ENCODE results near the gene CRX. TPM values are rescaled to one million over a fixed set of nuclear protein-coding genes. Genes with fewer than 3 reads are reported as not detected.
"Not testable (repeated sequence)": the region's sequence is repeated elsewhere in the genome, so short reads cannot be mapped to it uniquely, and the experiment has no call there.

CRX gene
- total RNA-seq, 1 experiment from 2014 or later: not detected

DNA sequence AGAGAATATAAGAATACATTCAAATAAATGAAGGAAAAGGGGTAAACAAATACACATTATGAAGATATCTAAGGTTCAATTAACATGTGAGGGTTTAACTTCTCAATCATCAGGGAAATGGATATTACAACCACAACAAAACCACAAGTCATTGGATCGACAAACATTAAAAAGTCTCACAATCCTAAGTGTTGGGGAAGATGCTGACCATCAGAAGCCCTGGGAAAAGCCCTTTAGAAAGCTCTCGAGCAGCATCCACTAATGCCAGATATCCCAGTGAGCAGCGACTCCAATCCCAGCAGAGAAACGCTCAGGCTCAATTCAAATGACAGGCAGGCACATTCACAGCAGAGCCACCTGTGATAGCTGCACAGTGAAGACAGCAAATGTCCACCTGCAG lies 20.5 kb upstream of the CRX start:
- intact Hi-C loops (cut with micrococcal nuclease): no loop called here
- Mint-ChIP-seq H3K27ac (ENCODE audit: low read depth, unreplicated experiment) (peak overlapping the region; percentile 54), H3K4me3 (ENCODE audit: unreplicated experiment) (no peak overlapping the region), H3K9me3 (ENCODE audit: unreplicated experiment) (no peaks in the 10 kb centered on the region), H3K36me3 (ENCODE audit: insufficient read depth, unreplicated experiment) (peaks cover 4% of the 10 kb centered on the region), H3K4me1 (ENCODE audit: insufficient read depth, unreplicated experiment) (no peaks in the 10 kb centered on the region), H3K27me3 (ENCODE audit: insufficient read depth, unreplicated experiment) (no peaks in the 10 kb centered on the region)
- ChIA-PET CTCF (interaction anchor here (0.6 to 1.0 kb wide), 2 partner anchors 11 to 36 kb away, joined by 3 read pairs; no protein-coding TSS in a partner anchor), POLR2A (no interaction called here)
- no peak for TF ChIP-seq CTCF (IDR thresholded peaks at IDR 0.05; ENCODE audit: unreplicated experiment)
- DNase-seq (ENCODE audit: unreplicated experiment): no peak
- BruUV-seq (replicated peaks): no TSS peak

- Mint-ChIP-seq H3K27me3 (ENCODE audit: insufficient read depth, unreplicated experiment) (no peaks in the 10 kb centered on the region), H3K4me1 (ENCODE audit: insufficient read depth, unreplicated experiment) (no peaks in the 10 kb centered on the region), H3K27ac (ENCODE audit: low read depth, unreplicated experiment) (no peak overlapping the region), H3K4me3 (ENCODE audit: unreplicated experiment) (no peak overlapping the region), H3K36me3 (ENCODE audit: insufficient read depth, unreplicated experiment) (peaks cover 4% of the 10 kb centered on the region), H3K9me3 (ENCODE audit: unreplicated experiment) (no peaks in the 10 kb centered on the region)
- no peak for TF ChIP-seq CTCF (IDR thresholded peaks at IDR 0.05; ENCODE audit: unreplicated experiment)
- intact Hi-C loops (cut with micrococcal nuclease): no loop called here
- POLR2A ChIA-PET: no interaction called here
- CTCF ChIA-PET: no interaction called here
- DNase-seq (ENCODE audit: unreplicated experiment): no peak
- no TSS peak for BruUV-seq (replicated peaks)
Observed at GRCh38 chr19:47802521-47803043, 19.2 kb upstream of the CRX start.

GRCh38 chr19:47803148-47803547 lies 18.6 kb upstream of the CRX start:
- H3K36me3 Mint-ChIP-seq (ENCODE audit: insufficient read depth, unreplicated experiment); H3K27me3 Mint-ChIP-seq (ENCODE audit: insufficient read depth, unreplicated experiment); intact Hi-C loops (cut with micrococcal nuclease); POLR2A ChIA-PET; CTCF ChIA-PET; H3K27ac Mint-ChIP-seq (ENCODE audit: low read depth, unreplicated experiment); H3K4me3 Mint-ChIP-seq (ENCODE audit: unreplicated experiment); H3K4me1 Mint-ChIP-seq (ENCODE audit: insufficient read depth, unreplicated experiment); H3K9me3 Mint-ChIP-seq (ENCODE audit: unreplicated experiment); DNase-seq (ENCODE audit: unreplicated experiment); BruUV-seq (replicated peaks): not testable (repeated sequence)

DNA sequence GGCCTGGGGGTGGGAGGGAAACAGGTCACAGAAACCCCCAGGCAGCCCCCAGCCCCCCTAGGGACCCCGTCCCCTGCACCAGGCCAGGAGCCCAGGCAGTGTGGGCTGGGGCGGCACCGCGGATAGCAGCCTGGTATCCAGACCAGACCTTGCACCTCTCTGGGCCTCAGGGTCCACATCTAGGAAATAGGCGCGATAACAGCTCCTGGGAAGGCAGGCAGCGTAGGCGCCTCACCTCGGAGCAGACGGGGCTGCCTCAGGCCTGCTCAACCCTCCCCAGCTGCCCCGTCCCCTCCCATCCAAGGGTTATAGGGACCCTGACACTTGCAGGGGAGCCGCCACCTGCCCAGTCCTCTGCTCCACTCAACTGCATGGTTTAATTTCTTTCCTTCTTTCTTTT lies 18.1 kb upstream of the CRX start:
- CTCF ChIA-PET; H3K27me3 Mint-ChIP-seq (ENCODE audit: insufficient read depth, unreplicated experiment); H3K27ac Mint-ChIP-seq (ENCODE audit: low read depth, unreplicated experiment); H3K36me3 Mint-ChIP-seq (ENCODE audit: insufficient read depth, unreplicated experiment); DNase-seq (ENCODE audit: unreplicated experiment); H3K4me3 Mint-ChIP-seq (ENCODE audit: unreplicated experiment); intact Hi-C loops (cut with micrococcal nuclease); H3K9me3 Mint-ChIP-seq (ENCODE audit: unreplicated experiment); BruUV-seq (replicated peaks); H3K4me1 Mint-ChIP-seq (ENCODE audit: insufficient read depth, unreplicated experiment); POLR2A ChIA-PET: not testable (repeated sequence)

GRCh38 chr19:47804451-47804850 lies 17.3 kb upstream of the CRX start, which contains the start of gene TPRX1:
TPRX1 (minus strand) TSS chr19:47804551; CDS start chr19:47804539, 12 bp downstream.
- H3K36me3 Mint-ChIP-seq (ENCODE audit: insufficient read depth, unreplicated experiment); BruUV-seq (replicated peaks); H3K27ac Mint-ChIP-seq (ENCODE audit: low read depth, unreplicated experiment); H3K9me3 Mint-ChIP-seq (ENCODE audit: unreplicated experiment); POLR2A ChIA-PET; H3K4me1 Mint-ChIP-seq (ENCODE audit: insufficient read depth, unreplicated experiment); DNase-seq (ENCODE audit: unreplicated experiment); H3K4me3 Mint-ChIP-seq (ENCODE audit: unreplicated experiment); intact Hi-C loops (cut with micrococcal nuclease); H3K27me3 Mint-ChIP-seq (ENCODE audit: insufficient read depth, unreplicated experiment): not testable (repeated sequence)
- CTCF ChIA-PET: interaction anchor here (0.9 kb wide), 1 partner anchor 10 kb away, joined by 3 read pairs; no protein-coding TSS in a partner anchor

Measured in MCF 10A (cell line).